K562 (cell line): ENCODE data around the gene TBX1. TPM values are rescaled to one million over a fixed set of nuclear protein-coding genes. Genes with fewer than 3 reads are reported as not detected.

Experiments
- CBFA2T2 ChIP-seq: fragments of 450-650 bp; conservative IDR thresholded peaks from 2 replicates; pipeline ENCODE4 v1.6.1; 2017; ENCODE audit warnings: mild to moderate bottlenecking
- CREM ChIP-seq: IDR thresholded peaks from 2 replicates; pipeline ENCODE4 v1.6.1; 2014; ENCODE audit warnings: antibody characterized with exemption, low read depth
- ELK3 ChIP-seq: fragments of 450-650 bp; formaldehyde crosslinking; IDR thresholded peaks from 2 replicates; pipeline ENCODE4 v1.4.0; 2020; ENCODE audit warnings: mild to moderate bottlenecking
- GTF2A2 ChIP-seq: IDR thresholded peaks from 2 replicates; pipeline ENCODE4 v1.6.1; 2016; ENCODE audit warnings: mild to moderate bottlenecking, missing genetic modification characterization, missing compliant biosample characterization
- HDAC8 ChIP-seq: fragments of 450-650 bp; IDR thresholded peaks from 2 replicates; pipeline ENCODE4 v1.6.1; 2016; ENCODE audit warnings: mild to moderate bottlenecking, missing genetic modification characterization, moderate library complexity, missing compliant biosample characterization
- JUN ChIP-seq, 2 experiments: sonication (generic) in 1 of 2; formaldehyde crosslinking in 1 of 2; IDR thresholded peaks; 2 replicates each; pipeline versions ENCODE4 v1.6.1 to v1.8.0; 2012 to 2022; ENCODE audit warnings: borderline replicate concordance in 2 of 2, mild to moderate bottlenecking in 2 of 2, improper control_type of control experiment in 1 of 2, low read depth in 1 of 2, low read length in 1 of 2, missing genetic modification reagents in 1 of 2
- LEF1 ChIP-seq: fragments of 450-650 bp; IDR thresholded peaks from 2 replicates; pipeline ENCODE4 v1.6.1; 2016; ENCODE audit warnings: mild to moderate bottlenecking
- MTA1 ChIP-seq: fragments of 450-650 bp; IDR thresholded peaks from 2 replicates; pipeline ENCODE4 v1.6.1; 2017; ENCODE audit warnings: borderline replicate concordance
- NFYB ChIP-seq: IDR thresholded peaks from 2 replicates; pipeline ENCODE4 v1.6.1; 2011; ENCODE audit warnings: mild to moderate bottlenecking, moderate library complexity; ENCODE audit not compliant: insufficient read length; ENCODE audit errors: extremely low read depth
- NR4A1 ChIP-seq, 2 experiments: fragments of 250-450 bp in 1 of 2; fragments of 450-650 bp in 1 of 2; sonication (Bioruptor Pico) in 1 of 2; IDR thresholded peaks; 2 replicates each; pipeline versions ENCODE4 v1.4.0 to v1.6.1; 2016 to 2020; ENCODE audit warnings: mild to moderate bottlenecking in 2 of 2, missing compliant biosample characterization in 1 of 2, missing genetic modification characterization in 1 of 2, moderate library complexity in 1 of 2
- PPARD ChIP-seq: fragments of 250-450 bp; sonication (Bioruptor Pico); IDR thresholded peaks from 2 replicates; pipeline ENCODE4 v1.8.0; 2022; ENCODE audit warnings: inconsistent platforms, mild to moderate bottlenecking, moderate library complexity
- SIRT6 ChIP-seq: IDR thresholded peaks from one replicate; pipeline ENCODE4 v1.6.1; 2012; ENCODE audit warnings: low read depth, mild to moderate bottlenecking, control low read depth, inconsistent platforms, low read length, moderate library complexity
- XRCC5 ChIP-seq: fragments of 200-400 bp; formaldehyde crosslinking; IDR thresholded peaks from 2 replicates; pipeline ENCODE4 v1.6.1; 2017; ENCODE audit warnings: low read depth, mild to moderate bottlenecking, low read length
- ZNF431 ChIP-seq: sonication (generic); formaldehyde crosslinking; IDR thresholded peaks from 2 replicates; pipeline ENCODE4 v1.8.0; 2022; ENCODE audit warnings: mild to moderate bottlenecking, missing genetic modification reagents
- ZNF518B ChIP-seq: fragments of 250-450 bp; sonication (Bioruptor Pico); IDR thresholded peaks from 2 replicates; pipeline ENCODE4 v1.5.0; 2021; ENCODE audit warnings: mild to moderate bottlenecking, moderate library complexity
- ZNF589 ChIP-seq: fragments of 200-800 bp; sonication (Bioruptor generic); IDR thresholded peaks from 2 replicates; pipeline ENCODE4 v1.6.1; 2016; ENCODE audit warnings: low read depth, missing genetic modification characterization, missing compliant biosample characterization
- ZNF668 ChIP-seq: fragments of 250-450 bp; sonication (Bioruptor Pico); IDR thresholded peaks from 2 replicates; pipeline ENCODE4 v1.8.0; 2022; ENCODE audit warnings: mild to moderate bottlenecking, inconsistent platforms
- ZNF76 ChIP-seq: fragments of 250-450 bp; sonication (Bioruptor Pico); IDR thresholded peaks from 2 replicates; pipeline ENCODE4 v1.4.0; 2020; ENCODE audit warnings: mild to moderate bottlenecking, moderate library complexity, borderline replicate concordance
- polyA plus RNA-seq, 8 experiments: library from polyadenylated mRNA; depleted of rRNA in 4 of 8; stranded (reverse) in 5 of 8; unstranded in 3 of 8; fragments of >200 nt; fragmentation: Nextera tagmentation in 2 of 8; fragmentation: Illumina TruSeq in 1 of 8; extraction: Ambion mirVana in 2 of 8; extraction: Trizol in 1 of 8; gene quantifications; 2 replicates each; pipeline versions ENCODE4 v1.2.1 to v1.2.3, GENCODE V29; 2011 to 2014; ENCODE audit warnings: inconsistent platforms in 1 of 8, missing spikeins in 1 of 8
- total RNA-seq, 7 experiments: library from RNA; depleted of rRNA in 6 of 7; stranded (reverse); fragments of >200 nt in 6 of 7; fragmentation: Illumina TruSeq in 2 of 7; extraction: Trizol in 2 of 7; gene quantifications; 2 replicates each; pipeline versions ENCODE4 v1.2.1 to v1.2.3, GENCODE V29; 2011 to 2021; ENCODE audit warnings: low replicate concordance in 1 of 7
- TF ChIP-seq, protein P1 (sequence below): sonication (generic); formaldehyde crosslinking; IDR thresholded peaks from 2 replicates; pipeline ENCODE4 v1.8.1; 2023; ENCODE audit warnings: mild to moderate bottlenecking, missing genetic modification reagents

Gene TBX1
- total and polyA plus RNA-seq, 9 of the 15 experiments (the other 6 are each of a cell fraction or from before 2014, with no cell fraction given) = 0.07 to 35.0 (median 3.9) TPM

- TF ChIP-seq SIRT6 = no peak
- no peak for TF ChIP-seq CREM
- no peak for TF ChIP-seq ZNF431 (CRISPR knock-in tag)
- no peak for TF ChIP-seq HDAC8 (tag)
- TF ChIP-seq ZNF668 (CRISPR knock-in tag) = no peak
- TF ChIP-seq LEF1 = peak; percentile 83; the same call in 1 of the 2 replicates
- TF ChIP-seq GTF2A2 (tag) = no peak
- no peak for TF ChIP-seq XRCC5
- TF ChIP-seq MTA1 = peak; percentile 90
- no peak for TF ChIP-seq ZNF518B (CRISPR knock-in tag)
- no peak for TF ChIP-seq PPARD (CRISPR knock-in tag)
- TF ChIP-seq, protein P1, sequence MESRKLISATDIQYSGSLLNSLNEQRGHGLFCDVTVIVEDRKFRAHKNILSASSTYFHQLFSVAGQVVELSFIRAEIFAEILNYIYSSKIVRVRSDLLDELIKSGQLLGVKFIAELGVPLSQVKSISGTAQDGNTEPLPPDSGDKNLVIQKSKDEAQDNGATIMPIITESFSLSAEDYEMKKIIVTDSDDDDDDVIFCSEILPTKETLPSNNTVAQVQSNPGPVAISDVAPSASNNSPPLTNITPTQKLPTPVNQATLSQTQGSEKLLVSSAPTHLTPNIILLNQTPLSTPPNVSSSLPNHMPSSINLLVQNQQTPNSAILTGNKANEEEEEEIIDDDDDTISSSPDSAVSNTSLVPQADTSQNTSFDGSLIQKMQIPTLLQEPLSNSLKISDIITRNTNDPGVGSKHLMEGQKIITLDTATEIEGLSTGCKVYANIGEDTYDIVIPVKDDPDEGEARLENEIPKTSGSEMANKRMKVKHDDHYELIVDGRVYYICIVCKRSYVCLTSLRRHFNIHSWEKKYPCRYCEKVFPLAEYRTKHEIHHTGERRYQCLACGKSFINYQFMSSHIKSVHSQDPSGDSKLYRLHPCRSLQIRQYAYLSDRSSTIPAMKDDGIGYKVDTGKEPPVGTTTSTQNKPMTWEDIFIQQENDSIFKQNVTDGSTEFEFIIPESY (CRISPR knock-in tag) = no peak
- TF ChIP-seq NR4A1 (CRISPR knock-in tag; IDR thresholded peaks at IDR 0.05) = no peak
- no peak for TF ChIP-seq NR4A1 (tag; IDR thresholded peaks at IDR 0.05)
- TF ChIP-seq ELK3 (CRISPR knock-in tag) = no peak
- TF ChIP-seq JUN (IDR thresholded peaks at IDR 0.05; ENCODE audit: borderline replicate concordance, low read depth, low read length) = no peak
- TF ChIP-seq JUN (CRISPR knock-in tag; IDR thresholded peaks at IDR 0.05; ENCODE audit: borderline replicate concordance) = no peak
- TF ChIP-seq NFYB = no peak
- TF ChIP-seq CBFA2T2 = no peak
- TF ChIP-seq ZNF589 = no peak
- no peak for TF ChIP-seq ZNF76 (CRISPR knock-in tag)
Measured at GRCh38 chr22:19760058-19760950, at the start of gene TBX1 (continued).
